ENCODE measurements around the gene NUDT8.

DNA sequence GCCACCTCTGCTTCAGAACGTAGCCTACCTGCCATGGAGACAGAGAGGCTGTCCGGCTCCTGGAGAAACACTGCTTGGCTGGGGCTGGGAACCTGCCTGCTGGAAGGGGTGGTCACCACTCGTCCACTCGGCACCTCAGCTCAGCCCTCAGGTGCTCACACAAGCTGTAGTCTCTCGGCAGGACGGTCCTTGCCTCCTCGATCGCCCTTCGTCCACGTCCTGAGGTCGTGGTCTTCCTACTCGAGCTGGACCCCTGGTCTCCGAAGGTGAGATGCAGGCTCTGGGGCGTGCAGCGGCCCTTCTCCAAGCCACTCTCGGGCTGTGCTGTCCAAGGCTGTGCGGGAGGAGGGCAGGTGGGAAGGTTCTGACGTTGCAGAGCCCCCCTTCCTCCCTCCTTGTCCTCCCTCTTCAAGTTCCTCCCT is 9.7 kb upstream of the NUDT8 start, which contains the start of gene TBX10:
- TF ChIP-seq, protein P1, sequence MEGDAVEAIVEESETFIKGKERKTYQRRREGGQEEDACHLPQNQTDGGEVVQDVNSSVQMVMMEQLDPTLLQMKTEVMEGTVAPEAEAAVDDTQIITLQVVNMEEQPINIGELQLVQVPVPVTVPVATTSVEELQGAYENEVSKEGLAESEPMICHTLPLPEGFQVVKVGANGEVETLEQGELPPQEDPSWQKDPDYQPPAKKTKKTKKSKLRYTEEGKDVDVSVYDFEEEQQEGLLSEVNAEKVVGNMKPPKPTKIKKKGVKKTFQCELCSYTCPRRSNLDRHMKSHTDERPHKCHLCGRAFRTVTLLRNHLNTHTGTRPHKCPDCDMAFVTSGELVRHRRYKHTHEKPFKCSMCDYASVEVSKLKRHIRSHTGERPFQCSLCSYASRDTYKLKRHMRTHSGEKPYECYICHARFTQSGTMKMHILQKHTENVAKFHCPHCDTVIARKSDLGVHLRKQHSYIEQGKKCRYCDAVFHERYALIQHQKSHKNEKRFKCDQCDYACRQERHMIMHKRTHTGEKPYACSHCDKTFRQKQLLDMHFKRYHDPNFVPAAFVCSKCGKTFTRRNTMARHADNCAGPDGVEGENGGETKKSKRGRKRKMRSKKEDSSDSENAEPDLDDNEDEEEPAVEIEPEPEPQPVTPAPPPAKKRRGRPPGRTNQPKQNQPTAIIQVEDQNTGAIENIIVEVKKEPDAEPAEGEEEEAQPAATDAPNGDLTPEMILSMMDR (IDR thresholded peaks at IDR 0.05; ENCODE audit: low read length): no peak
- no peak for TF ChIP-seq EZH2 (IDR thresholded peaks at IDR 0.05; ENCODE audit: borderline replicate concordance, low read length)
